Mammary epithelial cell (primary cell): ENCODE data around the gene NBEA.

Experiments used
- CTCF ChIP-seq, 2 donors: IDR thresholded peaks in 1 of 2; conservative IDR thresholded peaks in 1 of 2; 2 replicates each; pipeline ENCODE4 v1.5.1; 2011 to 2012; ENCODE audit warnings: inconsistent platforms in 2 of 2, low read length in 2 of 2, mild to moderate bottlenecking in 2 of 2, control low read depth in 1 of 2, low read depth in 1 of 2; ENCODE audit not compliant: insufficient read depth in 1 of 2; ENCODE audit errors: extremely low read depth in 1 of 2
- EZH2 ChIP-seq: IDR thresholded peaks from 2 replicates; pipeline ENCODE4 v1.6.1; 2012; ENCODE audit warnings: low read length, inconsistent platforms, borderline replicate concordance

GRCh38 chr13:34913040-34913439, 29.0 kb upstream of the NBEA start:
- TF ChIP-seq CTCF (conservative IDR thresholded peaks at IDR 0.05 in 1 of 2, IDR thresholded peaks at IDR 0.05 in 1 of 2; ENCODE audit: extremely low read depth in 1 of 2, insufficient read depth in 1 of 2, low read depth in 1 of 2, low read length in 2 of 2), result no peak
- TF ChIP-seq EZH2, result no peak
